NB4 (cell line): ENCODE data around the gene CKMT1B.
"Not testable (repeated sequence)": the region's sequence is repeated elsewhere in the genome, so short reads cannot be mapped to it uniquely, and the experiment has no call there.

Experiments
- DNase-seq: peaks from one replicate; pipeline ENCODE4 v3.0.0; 2010; ENCODE audit warnings: low read depth
- H3K4me3 ChIP-seq: one replicate; pipeline ENCODE4 v1.5.1; 2011; ENCODE audit warnings: mild to moderate bottlenecking, low read depth, low read length, moderate library complexity
- CTCF ChIP-seq: IDR thresholded peaks from one replicate; pipeline ENCODE4 v1.5.1; 2012; ENCODE audit warnings: low read depth, low read length
- MAX ChIP-seq: IDR thresholded peaks from 2 replicates; pipeline ENCODE4 v1.6.1; 2011; ENCODE audit warnings: low read depth, low read length
- MYC ChIP-seq: IDR thresholded peaks from 2 replicates; pipeline ENCODE4 v1.6.1; 2011; ENCODE audit warnings: low read depth, low read length
- POLR2A ChIP-seq: IDR thresholded peaks from 2 replicates; pipeline ENCODE4 v1.6.1; 2011; ENCODE audit warnings: mild to moderate bottlenecking; ENCODE audit not compliant: insufficient read length; ENCODE audit errors: extremely low read depth

Gene CKMT1B

GRCh38 chr15:43625106-43625505, 31.3 kb downstream of the CKMT1B start:
- DNase-seq: no peak
- TF ChIP-seq CTCF (no peak), POLR2A (no peak), MYC (no peak), MAX (no peak)
- H3K4me3 ChIP-seq: no peak overlapping the region

- DNase-seq, H3K4me3 ChIP-seq: not testable (repeated sequence)
These were observed 33.1 kb downstream of the CKMT1B start for GRCh38 chr15:43626937-43627336.

- not testable (repeated sequence) for DNase-seq, H3K4me3 ChIP-seq
These were observed 44.8 kb downstream of the CKMT1B start for GRCh38 chr15:43638464-43639204.
